CD4-positive, alpha-beta T cell treated with Interleukin-17A for 1 hour (primary cell): ENCODE measurements around the gene TAS1R3.

Source experiments
- DNase-seq: peaks from one replicate; pipeline ENCODE4 v3.0.0-alpha.2; 2020

Gene TAS1R3

DNA sequence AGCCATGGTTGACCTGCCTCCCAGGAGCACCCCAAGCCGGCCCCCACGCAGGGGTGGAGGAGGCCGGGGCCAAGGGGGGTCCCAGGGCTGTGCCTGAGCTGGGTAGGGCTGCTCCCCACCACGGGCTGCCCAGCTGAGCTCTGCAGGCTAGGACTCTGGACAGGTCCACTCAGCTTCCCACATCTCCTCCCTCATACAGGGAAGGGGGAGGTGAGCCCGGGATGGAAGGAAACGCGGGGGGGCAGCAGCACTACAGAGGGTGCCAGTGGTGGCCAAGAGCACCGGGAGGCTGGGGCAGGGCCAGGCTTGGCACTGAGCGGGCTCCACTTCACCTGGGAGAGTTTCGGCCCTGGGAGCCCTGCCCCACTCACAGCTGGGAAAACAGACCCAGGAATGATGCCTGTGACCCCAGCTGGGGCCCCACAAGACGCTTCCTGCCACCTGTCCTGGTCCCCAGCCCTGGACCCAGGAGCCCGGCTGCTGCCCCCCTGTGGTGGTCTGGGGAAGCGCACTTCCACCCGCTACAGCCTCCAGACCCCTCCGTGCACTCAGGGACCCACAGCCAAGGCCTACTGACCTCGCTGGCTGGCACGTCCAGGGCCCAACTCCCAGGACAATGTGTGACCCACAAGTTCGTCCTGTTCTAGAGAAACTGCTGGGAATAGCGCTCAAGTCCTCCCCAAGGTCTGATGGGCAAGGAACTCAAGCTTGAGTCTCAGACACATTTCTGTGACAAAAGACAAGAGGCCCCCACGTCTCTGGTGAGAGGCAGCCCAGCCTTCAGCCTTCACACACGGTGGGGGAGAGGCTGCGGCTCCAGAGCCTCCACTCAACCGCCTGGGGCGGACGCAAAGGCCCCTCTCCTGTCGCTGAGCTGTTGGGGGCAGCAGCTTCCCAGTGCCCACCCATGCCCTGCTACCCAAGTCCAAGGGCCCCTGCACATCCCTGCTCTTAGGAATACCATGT, 40.9 kb downstream of the TAS1R3 start:
- DNase-seq: peak; percentile 80

DNA sequence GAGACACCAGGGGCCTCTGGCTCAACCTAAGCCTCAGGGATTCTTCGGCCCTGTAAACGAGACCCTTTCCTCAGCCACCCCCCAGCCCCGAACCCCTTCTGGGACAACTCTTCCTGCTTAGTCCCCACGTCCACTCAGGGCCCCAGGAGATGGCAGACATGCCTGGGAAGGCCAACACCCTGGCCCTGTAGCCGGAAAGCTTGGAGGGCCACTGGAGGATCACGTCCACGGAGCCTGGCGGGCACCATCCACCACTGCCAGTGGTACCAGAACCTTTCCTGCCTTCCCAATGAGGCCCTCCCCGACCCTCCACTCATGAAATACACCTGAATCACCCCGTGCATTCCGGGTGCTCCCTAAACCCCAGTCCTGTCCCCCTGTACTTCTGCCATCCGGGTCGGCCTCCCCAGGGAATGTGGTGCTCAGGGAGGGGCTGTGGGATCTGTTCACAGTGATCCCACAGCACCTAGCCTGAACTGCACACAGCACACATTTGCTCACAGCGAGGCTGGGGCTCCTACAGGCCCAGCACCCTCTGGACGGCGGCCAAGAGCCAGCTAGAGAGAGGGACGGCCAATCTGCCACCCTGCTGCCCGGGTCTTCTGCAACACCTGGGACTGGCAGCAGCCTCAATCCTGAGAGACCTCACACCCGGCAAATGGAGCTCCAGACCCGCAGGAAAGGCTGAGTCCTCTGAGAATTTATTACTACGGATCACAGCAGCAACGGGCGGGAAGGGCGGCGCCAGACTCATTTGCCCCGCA, 42.2 kb downstream of the TAS1R3 start:
- DNase-seq: no peak

DNA sequence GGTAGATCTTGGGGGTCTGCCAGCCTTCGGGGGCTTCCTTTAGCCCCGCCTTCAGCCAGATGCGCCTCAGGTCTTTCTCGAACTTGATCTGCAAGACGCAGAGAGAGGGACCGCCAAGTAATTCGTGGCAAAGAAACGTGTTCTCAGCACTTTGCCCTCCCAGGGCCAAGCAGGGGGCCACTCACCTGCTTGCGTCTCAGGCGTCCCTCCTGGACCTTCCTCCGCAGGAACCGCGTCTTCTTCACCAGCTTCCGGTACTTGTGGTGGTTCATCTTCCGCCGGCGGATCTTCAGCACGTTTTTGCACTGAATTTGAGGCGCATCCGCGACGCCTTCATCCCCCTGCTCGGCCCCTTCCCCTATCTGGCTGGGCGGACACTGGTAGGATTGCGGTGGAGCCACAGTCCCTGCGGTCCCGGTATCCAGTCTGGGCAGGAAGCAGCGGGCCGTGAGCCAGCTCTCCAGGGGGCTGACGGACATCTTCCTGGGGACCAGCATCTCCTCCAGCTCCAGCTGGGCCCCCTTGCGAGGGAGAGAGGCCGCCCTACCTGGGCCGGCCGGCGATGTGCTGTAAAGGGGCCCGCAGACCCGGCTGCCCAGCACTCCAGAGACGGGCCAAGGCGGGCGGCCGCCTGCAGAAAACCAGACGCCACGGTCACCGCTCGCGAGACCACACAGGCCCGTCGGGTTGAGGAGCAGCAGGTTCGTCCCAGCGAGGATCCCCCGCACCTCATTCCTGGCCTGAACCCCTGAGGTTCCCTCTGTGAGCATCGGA, 42.9 kb downstream of the TAS1R3 start:
- DNase-seq: no peak

DNA sequence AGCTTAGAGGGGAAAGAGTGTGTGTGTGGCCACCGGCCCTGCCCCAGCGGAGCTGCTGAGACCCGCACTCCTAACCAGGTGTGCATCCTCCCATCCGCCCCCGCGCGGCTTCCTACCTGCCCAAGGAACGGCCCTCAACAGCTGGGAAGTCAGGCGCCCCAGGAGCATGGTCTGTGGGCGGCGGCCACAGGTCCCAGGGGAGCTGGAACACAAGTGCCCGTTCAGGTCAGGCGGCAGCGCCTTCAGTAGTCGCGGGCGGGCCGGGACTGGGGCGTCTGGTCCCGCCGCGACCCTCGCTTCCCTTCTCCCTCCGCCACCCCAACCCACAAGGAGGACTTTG, 43.5 kb downstream of the TAS1R3 start:
- no peak for DNase-seq

DNA sequence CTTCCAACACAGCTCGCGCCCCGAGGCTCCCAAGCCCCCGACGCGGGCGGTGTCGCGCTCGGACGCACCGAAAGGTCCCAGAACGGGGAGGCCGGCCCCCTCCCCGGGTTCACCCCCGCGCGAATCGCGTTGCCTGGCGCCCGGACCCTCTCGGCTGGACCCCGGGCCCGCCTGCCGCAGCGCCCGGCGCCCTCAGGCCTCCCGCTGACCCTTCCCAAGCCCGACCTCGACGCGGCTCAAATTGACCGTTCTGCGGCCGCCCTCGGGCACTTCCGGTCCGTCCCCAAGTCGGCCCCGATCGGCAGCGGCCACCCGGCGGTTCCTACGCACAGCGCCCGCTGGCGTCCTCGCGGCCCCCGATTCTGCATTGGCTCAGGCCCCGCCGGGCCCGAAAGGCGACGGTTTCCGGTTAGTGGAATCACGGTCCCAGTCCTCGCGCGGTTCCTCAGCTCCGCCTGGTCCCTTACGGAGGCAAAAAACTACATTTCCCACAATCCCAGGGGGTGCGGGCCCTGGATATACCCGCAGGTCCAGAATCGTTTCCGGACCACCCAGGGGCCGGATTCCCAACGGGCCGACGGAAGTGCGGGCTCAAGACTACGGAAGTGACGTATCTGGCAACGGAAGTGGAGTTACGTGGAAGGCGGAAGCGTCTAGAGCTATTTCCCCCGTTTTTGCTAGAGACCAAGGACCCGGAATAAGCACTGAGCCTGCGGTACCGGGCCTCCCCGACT, 44.0 kb downstream of the TAS1R3 start, which contains the start of gene AURKAIP1:
Gene AURKAIP1 (minus strand): TSS at position 279 of the 734 bp plus-strand sequence. CDS start 451 bp downstream, outside the sequence.
- DNase-seq: peak; percentile 99

DNA sequence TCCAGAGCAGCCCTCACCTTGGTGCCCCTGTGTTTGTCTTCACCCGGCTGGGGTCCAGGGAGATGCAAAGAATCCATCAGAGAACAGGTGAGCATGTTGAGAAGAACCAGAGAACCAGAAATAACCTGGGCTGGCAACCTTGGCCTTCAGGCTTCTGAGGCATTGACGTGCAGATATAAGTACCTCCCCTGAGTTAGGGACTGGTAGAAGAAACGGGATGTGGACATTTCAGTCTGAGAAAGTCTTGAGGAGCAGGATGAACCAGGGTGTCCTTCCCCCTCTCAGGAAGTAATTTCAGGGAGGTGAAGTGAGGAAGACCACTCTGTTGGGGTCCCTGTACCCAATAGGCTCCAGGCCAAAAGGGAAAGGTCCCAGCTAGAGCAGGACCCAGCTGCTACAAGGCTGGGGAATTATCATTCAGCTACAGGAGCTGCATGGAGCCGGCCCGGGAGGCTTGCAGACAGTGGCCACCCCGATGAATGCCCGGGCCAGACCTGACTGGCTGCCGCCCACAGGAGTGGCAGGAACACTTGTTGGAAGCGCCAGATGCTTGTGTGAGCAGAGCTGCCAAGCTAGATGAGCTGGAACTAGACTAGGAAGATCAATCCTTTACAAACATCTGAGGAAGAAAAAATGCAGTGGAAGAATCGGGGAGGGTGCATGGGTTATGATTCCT, 45.6 kb downstream of the TAS1R3 start:
- DNase-seq: no peak

DNA sequence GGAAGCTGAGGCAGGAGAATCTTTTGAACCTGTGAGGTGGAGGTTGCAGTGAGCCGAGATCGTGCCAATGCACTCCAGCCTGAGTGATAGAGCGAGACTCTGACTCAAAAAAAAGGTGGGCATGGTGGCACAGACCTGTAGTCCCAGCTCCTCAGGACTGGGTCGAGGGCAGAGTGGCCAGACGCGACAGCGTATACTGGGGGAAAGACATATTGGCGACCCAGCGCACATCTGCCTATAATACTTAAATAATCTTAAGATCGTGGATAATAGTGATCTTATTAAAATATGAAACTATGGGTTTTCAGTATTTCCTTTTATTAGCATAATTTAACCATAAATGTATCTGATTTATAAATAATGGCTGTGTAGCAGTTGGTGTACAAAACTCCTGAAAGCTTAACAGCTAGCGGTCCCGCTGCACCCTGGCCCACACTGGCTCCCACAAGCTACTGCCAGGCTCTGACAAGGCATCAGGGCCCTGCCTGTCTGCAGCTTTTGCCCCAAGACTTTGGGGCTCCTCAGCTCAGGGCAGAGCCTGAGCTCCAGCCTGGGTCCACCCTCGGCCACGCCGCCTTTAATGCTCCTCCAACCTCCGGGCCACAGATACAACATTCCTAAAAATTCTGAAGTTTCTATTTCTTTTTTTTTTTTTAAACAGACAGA, 46.6 kb downstream of the TAS1R3 start:
- DNase-seq: no peak

DNA sequence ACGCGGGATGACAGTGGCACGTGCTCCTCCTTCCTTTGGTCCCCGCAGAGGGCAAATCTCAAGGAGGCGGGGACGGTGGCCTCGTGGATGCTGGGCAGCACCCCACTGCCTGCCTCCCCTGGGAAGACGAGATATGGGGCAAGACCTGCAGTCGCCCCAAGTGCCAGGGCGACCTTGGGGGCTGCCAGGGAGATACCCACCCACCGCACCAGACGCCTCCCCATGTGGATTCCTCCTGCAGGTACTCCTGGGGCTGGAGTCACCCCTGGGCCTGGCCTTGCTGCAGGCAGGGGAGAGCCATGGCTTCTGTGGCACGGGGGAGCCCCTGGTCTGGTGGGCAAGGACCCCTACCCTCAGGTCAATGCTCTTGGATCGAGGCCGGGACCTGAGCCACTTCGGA, 49.8 kb downstream of the TAS1R3 start:
- DNase-seq: no peak

DNA sequence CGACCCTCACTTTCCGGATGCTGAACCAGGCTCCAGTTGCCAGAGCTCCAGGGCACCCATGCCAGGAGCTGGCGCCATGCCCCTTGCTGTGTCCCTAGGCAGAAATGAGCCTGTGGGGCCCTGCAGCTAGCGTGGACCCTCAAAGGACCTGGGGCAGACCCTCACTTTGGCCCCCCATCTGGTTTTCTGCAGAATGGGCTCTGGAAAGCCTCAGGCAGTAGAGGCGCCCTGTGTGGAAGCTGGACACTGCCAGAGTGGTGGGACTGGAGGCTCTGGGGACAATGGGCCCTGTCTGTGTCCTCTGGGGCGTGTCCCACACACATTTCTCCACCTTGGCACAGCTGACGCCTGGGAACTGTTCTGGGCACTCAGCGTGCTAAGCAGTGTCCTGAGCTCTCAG, 50.2 kb downstream of the TAS1R3 start:
- DNase-seq: no peak
